Measurements from ENCODE around the gene SEMA4A.
"Not testable (repeated sequence)": the region's sequence is repeated elsewhere in the genome, so short reads cannot be mapped to it uniquely, and the experiment has no call there.

The SEMA4A gene

DNA sequence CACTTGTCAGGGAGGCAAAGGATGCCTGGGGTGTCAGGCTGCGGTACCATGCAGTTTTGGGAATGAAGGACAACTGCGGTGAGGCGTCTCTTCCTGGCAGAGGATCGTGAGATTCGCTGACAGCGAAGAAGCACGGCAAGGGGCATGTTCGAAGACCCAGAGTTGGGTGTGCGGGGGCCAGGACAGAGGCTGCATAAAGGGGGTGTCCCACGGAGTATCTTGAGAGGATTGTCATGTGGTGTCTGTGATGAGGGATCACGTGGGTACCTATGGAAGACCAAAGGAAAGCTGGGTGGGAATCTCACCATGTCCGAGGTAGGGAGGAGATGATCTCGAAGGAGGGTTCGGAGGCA, 40.9 kb downstream of the SEMA4A start:
- DNase-seq (ENCODE audit: low read depth in 2 of 2): no peak

DNA sequence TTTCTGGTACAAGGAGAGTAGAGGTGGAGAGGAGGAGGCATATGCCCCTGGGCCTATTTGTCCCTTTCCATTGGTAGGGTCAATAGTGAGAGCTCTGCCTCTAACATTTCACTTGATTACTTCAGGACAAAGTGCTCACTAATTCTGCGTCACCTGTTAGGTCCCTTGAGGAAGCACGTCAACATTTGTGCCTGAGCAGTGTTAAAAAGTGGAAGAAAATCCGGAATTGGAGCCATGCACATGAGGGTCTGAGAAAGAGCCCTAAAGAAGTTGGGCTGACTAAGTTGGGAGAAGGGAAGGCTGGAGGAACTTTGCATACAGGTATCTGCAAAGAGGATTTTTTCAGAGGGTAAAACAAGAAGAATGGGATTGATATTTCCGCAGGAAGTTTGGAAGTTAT, 42.5 kb downstream of the SEMA4A start:
- no peak for DNase-seq (ENCODE audit: low read depth in 2 of 2)

DNA sequence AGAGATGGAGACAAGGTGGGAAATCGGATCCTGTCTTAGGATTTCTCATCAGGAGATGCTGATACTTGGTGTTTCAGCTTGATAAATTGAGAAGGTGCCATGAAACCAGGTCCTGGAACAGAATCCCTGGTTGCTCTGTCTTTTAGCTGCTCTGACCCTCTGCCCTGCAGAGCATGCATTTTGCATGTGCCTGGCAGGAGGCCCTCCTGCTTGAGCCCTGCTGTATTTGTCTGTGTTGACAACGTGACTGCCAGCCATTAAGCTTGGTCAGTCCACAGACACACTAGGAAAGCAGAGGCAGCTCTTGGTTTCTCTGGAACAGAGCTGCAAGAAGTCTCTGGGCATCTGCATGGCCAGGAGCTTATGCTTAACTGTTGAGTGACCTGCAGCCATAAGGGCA, 43.1 kb downstream of the SEMA4A start:
- DNase-seq (ENCODE audit: low read depth in 2 of 2): no peak

DNA sequence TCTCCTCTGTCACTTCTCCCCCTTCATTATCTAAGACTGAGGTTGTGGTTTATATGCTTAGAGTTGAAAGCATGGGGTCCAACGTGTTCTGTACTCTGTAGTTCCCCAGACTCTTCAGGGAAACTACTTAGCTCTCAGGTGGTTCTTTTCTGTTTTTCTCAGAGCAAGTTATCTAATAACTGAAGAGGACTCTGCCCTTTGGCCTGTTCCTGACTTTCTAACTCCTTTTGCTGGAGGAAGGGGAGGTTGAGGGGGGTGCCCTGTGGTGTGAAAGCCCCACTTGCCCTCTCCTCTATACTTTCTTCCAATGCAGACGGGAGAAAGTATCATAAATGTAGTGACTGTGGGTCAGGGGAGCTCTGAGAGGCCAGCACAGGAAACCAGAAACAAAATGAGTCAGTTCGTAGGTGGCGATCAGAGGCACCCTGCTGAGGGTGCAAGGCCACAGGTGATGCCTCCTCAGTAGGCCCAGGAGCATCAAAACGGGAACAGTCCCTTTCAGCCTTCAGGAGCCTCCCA, 45.5 kb downstream of the SEMA4A start:
- no peak for DNase-seq (ENCODE audit: low read depth in 2 of 2)

DNA sequence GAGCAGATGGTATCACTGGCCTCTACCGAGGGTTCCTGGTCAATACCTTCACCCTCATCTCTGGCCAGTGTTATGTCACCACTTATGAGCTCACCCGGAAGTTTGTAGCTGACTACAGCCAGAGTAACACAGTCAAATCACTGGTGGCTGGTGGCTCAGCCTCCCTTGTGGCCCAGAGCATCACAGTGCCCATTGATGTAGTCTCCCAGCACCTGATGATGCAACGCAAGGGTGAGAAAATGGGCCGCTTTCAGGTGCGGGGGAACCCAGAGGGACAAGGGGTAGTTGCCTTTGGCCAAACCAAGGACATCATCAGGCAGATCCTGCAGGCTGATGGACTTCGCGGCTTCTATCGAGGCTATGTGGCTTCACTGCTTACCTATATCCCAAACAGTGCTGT, 46.7 kb downstream of the SEMA4A start:
- DNase-seq (ENCODE audit: low read depth in 2 of 2): no peak

DNA sequence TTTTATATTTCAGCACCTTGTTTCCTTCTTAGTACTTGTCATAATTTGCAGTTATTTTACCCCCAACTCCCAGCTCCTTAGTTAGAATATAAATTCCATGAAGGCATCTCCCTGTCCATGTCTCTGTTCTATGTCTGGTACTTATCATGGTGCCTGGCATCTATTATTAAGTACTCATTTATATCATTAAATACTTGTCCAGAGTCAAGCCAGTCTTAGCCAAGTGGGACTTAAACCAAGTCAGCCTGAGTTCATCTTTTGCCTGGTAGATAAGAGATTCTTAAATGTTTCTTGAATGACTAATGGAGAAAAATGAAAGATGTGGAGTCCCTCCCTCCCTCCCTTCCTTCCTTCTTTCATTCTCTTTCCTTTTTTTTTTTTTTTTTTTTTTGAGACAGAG, 49.9 kb downstream of the SEMA4A start:
- no peak for DNase-seq (ENCODE audit: low read depth in 2 of 2)

DNA sequence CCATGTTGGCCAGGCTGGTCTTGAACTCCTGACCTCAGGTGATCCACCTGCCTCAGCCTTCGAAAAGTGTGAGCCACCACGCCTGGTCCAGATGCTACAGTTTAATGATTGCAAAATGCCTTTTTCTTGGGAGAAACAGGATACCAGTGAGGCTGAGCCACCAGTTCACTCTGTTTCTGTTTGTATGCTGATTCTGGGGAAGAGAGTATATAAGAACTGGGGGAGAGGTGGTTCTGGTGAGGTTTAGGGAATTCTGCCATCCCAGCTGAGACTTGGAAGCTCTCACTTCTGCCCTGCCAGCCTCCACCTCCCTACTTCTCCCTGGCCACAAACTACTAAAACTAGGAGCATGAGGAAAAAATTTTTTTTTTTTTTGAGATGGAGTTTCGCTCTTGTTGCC, 51.3 kb downstream of the SEMA4A start:
- no peak for DNase-seq (ENCODE audit: low read depth in 2 of 2)

DNA sequence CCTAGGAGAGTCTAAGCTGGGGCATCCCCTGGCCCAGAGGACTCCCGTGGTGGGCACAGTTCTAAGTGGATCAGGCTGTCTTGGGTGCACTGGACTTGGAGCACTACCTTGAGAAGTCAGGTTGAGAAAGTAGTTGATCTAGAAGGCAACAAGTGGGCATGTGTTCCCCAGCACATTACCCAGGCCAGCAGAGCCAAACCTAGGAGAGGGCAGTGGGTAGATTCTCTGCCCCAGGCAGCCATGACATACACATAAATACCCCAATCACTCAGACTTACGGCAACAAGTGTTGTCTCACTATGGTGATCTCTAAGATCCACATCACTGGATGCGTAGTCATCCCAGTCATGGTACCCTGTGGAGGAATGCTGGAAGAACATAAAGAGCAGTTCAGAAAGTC, 57.9 kb downstream of the SEMA4A start:
- no peak for DNase-seq (ENCODE audit: low read depth in 2 of 2)

DNA sequence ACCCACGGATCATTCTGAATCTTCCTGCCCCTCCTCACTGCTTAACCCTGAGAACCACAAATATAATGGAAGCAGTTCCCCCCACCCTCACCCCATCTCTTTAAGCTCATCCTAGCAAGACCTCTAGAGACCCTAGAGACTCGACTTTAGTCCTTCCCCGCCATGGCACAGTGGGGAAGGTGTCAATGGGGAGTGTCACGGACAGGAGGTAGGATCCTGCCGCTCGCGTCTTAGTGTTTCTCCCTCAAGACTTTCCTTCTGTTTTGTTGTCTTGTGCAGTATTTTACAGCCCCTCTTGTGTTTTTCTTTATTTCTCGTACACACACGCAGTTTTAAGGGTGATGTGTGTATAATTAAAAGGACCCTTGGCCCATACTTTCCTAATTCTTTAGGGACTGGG, 58.7 kb downstream of the SEMA4A start:
- no peak for DNase-seq (ENCODE audit: low read depth in 2 of 2)

DNA sequence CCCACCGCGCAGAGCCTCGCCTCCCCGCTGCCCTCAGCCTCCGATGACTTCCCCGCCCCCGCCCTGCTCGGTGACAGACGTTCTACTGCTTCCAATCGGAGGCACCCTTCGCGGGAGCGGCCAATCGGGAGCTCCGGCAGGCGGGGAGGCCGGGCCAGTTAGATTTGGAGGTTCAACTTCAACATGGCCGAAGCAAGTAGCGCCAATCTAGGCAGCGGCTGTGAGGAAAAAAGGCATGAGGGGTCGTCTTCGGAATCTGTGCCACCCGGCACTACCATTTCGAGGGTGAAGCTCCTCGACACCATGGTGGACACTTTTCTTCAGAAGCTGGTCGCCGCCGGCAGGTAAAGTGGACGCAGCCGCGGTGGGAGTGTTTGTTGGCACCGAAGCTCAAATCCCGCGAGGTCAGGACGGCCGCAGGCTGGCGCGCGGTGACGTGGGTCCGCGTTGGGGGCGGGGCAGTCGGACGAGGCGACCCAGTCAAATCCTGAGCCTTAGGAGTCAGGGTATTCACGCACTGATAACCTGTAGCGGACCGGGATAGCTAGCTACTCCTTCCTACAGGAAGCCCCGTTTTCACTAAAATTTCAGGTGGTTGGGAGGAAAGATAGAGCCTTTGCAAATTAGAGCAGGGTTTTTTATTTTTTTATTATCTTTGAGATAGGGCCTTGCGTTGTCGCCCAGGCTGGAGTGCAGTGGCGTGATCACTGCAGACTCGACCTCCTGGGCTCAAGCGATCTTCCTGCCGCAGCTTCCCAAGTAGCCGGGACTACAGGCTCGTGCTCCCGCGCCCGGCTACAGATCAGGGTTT, 59.7 kb downstream of the SEMA4A start, which contains the start of gene PMF1:
Gene PMF1, plus strand, starts transcription at position 175 of the 811 bp plus-strand sequence. Its CDS starts 9 bp downstream, at position 184.
- peak; percentile 93 to 95 for DNase-seq (ENCODE audit: low read depth in 2 of 2)

DNA sequence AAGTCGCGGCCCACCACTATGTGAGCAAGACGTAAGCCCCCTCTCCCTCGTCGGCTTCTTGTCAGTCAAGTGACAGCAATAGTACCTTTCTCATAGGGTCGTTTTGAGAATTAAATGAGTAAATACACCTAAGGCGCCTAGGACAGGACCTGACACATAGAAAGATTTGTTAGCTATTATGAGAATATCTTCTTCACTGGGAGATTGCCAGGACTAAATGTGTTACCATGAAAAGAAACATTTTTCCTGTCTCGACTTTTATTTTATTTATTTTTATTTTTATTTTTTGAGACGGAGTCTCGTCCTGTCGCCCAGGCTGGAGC, 60.2 kb downstream of the SEMA4A start:
- no peak for DNase-seq (ENCODE audit: low read depth in 2 of 2)

DNA sequence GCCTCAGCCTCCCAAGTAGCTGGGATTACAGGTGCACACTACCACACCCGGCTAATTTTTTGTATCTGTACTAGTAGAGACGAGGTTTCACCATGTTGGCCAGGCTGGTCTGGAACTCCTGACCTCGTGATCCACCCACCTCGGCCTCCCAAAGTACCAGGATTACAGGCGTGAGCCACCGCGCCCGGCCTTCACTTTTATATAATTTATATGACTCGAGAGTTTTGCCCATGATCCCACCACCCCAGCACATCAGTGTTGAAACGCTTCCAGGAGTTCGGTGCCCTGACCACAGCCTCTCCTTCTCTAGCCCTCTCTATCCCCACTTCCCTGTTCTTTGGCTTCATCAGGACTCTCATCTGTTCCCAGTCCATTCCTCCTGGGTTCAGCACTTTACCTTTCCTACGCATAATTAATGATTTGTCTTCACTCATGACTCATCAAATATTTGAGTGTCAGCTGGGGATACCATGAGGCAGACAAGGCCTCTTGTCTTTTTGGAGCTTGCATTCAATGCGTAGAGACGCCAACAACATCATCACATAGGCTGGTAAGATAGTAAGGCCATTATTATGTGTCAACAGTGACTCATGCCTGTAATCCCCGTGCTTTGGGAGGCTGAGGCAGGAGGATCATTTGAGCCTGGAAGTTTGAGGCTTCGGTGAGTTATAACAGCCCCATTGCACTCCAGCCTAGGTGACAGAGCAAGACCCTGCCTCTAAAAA, 60.8 kb downstream of the SEMA4A start:
- no peak for DNase-seq (ENCODE audit: low read depth in 2 of 2)

DNA sequence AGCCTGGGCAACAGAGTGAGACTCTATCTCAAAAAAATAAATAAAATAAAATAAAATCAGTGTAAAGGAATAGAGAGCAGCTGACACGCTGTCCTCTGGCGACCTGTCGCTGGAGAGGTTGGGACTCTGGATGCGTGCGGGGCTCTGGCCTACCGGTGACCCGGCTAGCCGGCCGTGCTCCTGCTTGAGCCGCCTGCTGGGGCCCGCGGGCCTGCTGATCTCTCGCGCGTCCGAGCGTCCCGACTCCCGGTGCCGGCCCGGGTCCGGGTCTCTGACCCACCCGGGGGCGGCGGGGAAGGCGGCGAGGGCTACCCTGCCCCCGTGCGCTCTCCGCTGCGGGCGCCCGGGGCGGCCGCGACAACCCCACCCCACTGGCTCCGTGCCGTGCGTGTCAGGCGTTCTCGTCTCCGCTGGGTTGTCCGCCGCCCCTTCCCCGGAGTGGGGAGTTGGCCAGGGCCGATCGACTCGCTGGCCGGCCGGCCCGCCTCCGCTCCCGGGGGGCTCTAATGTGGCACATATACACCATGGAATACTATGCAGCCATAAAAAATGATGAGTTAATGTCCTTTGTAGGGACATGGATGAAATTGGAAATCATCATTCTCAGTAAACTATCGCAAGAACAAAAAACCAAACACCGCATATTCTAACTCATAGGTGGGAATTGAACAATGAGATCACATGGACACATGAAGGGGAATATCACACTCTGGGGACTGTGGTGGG, 63.1 kb downstream of the SEMA4A start:
- DNase-seq (ENCODE audit: low read depth in 2 of 2): not testable (repeated sequence)

DNA sequence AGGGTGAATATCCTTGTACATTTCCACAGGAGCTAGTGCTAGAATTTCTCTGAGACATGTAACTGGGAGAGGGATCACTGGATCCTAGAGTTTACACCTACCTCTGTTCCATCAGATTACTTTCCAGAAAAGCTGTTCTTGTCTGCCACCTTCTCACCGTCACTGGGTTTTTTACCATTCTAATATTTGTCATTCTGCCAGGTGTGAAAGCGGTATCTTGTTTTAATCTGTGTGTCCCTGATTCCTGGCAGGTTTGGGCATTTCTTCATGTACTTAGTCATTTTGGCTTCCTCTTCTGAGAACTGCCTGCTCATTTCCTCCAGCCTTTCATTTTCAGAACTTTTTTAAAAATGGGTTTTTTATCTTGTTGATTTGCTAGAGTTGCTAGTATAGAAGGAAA, 64.5 kb downstream of the SEMA4A start:
- peak in 1 of 2 donors; percentile 48 for DNase-seq (ENCODE audit: low read depth in 2 of 2)

DNA sequence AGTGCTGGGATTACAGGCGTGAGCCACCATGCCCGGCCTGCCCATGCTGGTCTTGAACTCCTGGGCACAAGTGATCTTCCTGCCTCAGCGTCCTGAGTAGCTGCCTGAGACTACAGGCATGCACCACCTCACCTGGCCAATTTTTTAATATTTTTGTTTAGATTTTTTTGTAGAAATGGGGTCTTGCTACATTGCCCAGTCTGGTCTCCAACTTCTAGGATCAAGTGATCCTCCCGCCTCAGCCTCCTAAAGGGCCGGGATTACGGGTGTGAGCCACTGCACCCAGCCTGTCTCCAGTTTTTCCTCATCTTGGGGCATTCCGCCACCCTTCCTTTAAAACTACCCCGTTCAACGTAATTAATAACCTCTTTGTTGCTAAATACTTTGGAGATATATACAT, 66.8 kb downstream of the SEMA4A start:
- DNase-seq (ENCODE audit: low read depth in 2 of 2): no peak

DNA sequence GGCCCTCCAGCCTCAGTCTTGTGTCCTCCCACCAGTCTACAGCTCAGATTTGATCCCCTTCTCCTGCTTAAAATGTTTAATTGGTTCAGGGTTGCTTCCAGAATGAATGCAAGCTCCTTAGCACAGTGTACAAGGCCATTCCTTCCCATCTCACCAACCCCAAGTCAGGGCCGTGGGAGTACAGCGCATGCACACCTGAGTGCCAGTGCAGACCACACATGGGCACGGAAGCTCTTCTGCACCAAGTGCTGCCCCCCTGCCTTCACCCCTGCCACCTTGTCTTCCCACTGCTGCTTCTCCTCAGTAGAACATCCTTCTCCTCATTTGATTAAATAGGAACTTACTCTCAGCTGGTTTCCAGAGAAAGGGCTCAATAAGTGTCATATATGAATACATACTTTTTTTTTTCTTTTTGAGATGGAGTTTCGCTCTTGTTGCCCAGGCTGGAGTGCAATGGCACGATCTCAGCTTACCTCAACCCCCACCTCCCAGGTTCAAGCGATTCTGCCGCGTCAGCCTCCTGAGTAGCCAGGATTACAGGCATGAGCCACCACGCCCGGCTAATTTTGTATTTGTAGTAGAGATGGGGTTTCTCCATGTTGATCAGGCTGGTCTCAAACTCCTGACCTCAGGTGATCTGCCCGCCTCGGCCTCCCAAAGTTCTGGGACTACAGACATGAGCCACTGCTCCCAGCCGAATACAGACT, 68.8 kb downstream of the SEMA4A start:
- DNase-seq (ENCODE audit: low read depth in 2 of 2): no peak

DNA sequence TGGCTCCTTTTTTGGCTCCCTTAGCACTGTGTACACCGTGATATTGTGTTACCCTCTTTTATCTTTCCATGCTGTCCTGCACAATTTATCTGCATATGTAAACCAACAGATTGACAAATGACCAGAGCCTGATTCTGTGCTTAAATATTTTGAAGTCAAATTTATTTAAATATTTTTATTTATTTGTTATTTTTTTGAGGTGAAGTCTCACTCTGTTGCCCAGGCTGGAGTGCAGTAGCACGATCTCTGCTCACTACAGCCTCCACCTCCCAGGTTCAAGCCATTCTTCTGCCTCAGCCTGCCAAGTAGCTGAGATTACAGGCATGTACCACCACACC, 72.3 kb downstream of the SEMA4A start:
- no peak for DNase-seq (ENCODE audit: low read depth in 2 of 2)

DNA sequence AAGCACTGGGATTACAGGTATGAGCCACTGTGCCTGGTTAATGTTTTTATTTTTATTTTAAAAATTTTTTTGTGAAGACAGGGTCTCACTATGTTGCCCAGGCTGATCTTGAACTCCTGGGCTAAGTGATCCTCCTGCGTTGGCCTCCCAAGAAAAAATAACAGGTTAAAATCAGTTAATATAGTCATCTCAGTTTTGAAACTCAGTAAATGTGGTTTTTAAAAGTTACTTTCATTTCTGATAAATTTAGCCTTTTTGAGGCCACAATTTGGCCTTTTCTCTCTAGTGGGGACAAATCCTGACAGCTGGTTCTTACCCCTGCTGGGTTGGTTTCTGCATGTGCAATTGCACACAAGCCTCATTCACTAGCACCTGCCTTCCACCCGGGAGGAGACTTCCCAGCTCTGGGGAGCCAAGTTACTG, 72.7 kb downstream of the SEMA4A start:
- DNase-seq (ENCODE audit: low read depth in 2 of 2): no peak

DNA sequence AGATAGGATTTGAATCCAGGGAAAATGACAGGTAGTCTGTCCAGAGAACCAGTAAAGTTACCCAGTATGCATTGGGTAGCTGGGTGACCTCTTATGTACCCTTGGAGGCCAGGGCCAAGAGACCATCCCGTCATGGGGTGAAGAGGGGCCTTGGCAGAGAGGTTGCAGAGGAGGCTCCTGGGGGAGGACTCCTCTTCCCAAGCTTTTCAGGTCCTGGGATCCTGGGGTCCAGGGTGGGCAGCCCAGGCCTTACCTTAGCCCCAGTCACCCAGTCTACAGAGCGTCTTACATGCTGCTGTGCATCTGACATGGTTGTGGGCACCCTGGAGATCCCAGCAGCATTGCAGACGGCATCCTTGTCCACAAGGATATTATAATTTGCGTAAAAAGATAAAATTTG, 73.4 kb downstream of the SEMA4A start:
- no peak for DNase-seq (ENCODE audit: low read depth in 2 of 2)

Measured in activated CD4-positive, alpha-beta T cell treated with anti-CD3 and anti-CD28 coated beads for 24 hours (primary cell).